HCT116 (cell line): ENCODE measurements around the gene MSI2.

Experiments used
- CBX3 ChIP-seq: IDR thresholded peaks from 2 replicates; pipeline ENCODE4 v1.6.1; 2012; ENCODE audit warnings: low read depth
- CTCF ChIP-seq, 3 experiments: fragments of 200-600 bp in 1 of 3; sonication (generic) in 1 of 3; IDR thresholded peaks in 2 of 3; conservative IDR thresholded peaks in 1 of 3; 2 replicates each; pipeline ENCODE4 v1.5.1; 2012 to 2017; ENCODE audit warnings: low read depth in 2 of 3, low read length in 2 of 3, antibody characterized with exemption in 1 of 3, borderline replicate concordance in 1 of 3, control low read depth in 1 of 3, mild to moderate bottlenecking in 1 of 3, mixed read lengths in 1 of 3, mixed run types in 1 of 3, moderate library complexity in 1 of 3; ENCODE audit not compliant: insufficient read depth in 1 of 3
- EGR1 ChIP-seq: IDR thresholded peaks from 2 replicates; pipeline ENCODE4 v1.6.1; 2012; ENCODE audit warnings: low read depth
- EZH2 ChIP-seq: fragments of 200-600 bp; sonication (generic); IDR thresholded peaks from 2 replicates; pipeline ENCODE4 v1.6.1; 2017; ENCODE audit warnings: antibody characterized with exemption, mixed run types
- JUND ChIP-seq: IDR thresholded peaks from 2 replicates; pipeline ENCODE4 v1.6.1; 2012
- MAX ChIP-seq: IDR thresholded peaks from 2 replicates; pipeline ENCODE4 v1.6.1; 2012
- POLR2A ChIP-seq: IDR thresholded peaks from 2 replicates; pipeline ENCODE4 v1.7.0; 2011; ENCODE audit warnings: borderline replicate concordance; ENCODE audit not compliant: insufficient read depth, insufficient read length; ENCODE audit errors: extremely low read depth
- POLR2AphosphoS5 ChIP-seq: IDR thresholded peaks from 2 replicates; pipeline ENCODE4 v1.6.1; 2011; ENCODE audit warnings: mild to moderate bottlenecking, low read depth, low read length, moderate library complexity
- SP1 ChIP-seq: IDR thresholded peaks from 2 replicates; pipeline ENCODE4 v1.6.1; 2012; ENCODE audit warnings: low read depth
- SRF ChIP-seq: IDR thresholded peaks from 2 replicates; pipeline ENCODE4 v1.6.1; 2012; ENCODE audit warnings: low read depth
- YY1 ChIP-seq: IDR thresholded peaks from 2 replicates; pipeline ENCODE4 v1.6.1; 2011; ENCODE audit warnings: low read length, low read depth, moderate library complexity, mild to moderate bottlenecking; ENCODE audit not compliant: insufficient replicate concordance; ENCODE audit errors: extremely low read depth
- ZBTB33 ChIP-seq: IDR thresholded peaks from 2 replicates; pipeline ENCODE4 v1.6.1; 2011; ENCODE audit warnings: mild to moderate bottlenecking, low read length, moderate library complexity; ENCODE audit not compliant: insufficient replicate concordance; ENCODE audit errors: extremely low read depth
- ZNF274 ChIP-seq: fragments of 200-500 bp; sonication (Bioruptor generic); IDR thresholded peaks from 2 replicates; pipeline ENCODE4 v1.6.1; 2014; ENCODE audit warnings: mild to moderate bottlenecking, low read depth, low read length, inconsistent platforms

GRCh38 chr17:57373048-57373447 lies 116.7 kb downstream of the MSI2 start:
- TF ChIP-seq JUND (no peak), CTCF (IDR thresholded peaks at IDR 0.05 in 2 of 3, conservative IDR thresholded peaks at IDR 0.05 in 1 of 3; ENCODE audit: borderline replicate concordance in 1 of 3, insufficient read depth in 1 of 3, low read depth in 2 of 3, low read length in 2 of 3) (no peak), EZH2 (no peak), EGR1 (no peak), SP1 (no peak), POLR2AphosphoS5 (no peak), ZBTB33 (no peak), SRF (no peak), POLR2A (no peak), ZNF274 (no peak), CBX3 (no peak), MAX (no peak), YY1 (no peak)
